Erythroblast (primary cell): ENCODE measurements around the gene ACR.

Source experiments
- GATA1 ChIP-seq: IDR thresholded peaks from 2 replicates; pipeline ENCODE4 v1.6.1; 2011; ENCODE audit warnings: low read depth, mild to moderate bottlenecking, control low read depth, low read length, moderate library complexity
- POLR2A ChIP-seq: IDR thresholded peaks from 2 replicates; pipeline ENCODE4 v1.6.1; 2011; ENCODE audit warnings: mild to moderate bottlenecking, low read length

DNA sequence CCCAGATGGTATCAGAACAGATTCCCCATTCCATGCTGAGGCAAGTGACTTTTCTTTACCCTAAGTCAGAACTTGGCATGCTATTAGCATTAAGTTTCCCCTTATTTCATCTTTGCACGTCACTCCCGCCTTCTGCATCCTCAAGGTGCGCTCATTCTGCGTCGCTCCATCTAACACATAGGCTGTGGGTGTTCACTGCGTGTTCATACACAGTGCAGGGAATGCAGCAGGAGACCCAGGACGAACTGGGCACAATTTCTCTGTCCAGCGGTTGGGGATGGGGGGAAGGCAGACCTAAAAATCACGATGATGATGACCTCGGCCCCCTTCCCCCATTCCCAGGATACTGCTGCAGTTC, 19.7 kb upstream of the ACR start:
- TF ChIP-seq POLR2A (no peak), GATA1 (no peak)
